Fibroblast of lung (primary cell): Measurements from ENCODE around the gene CT45A3. TPM values are rescaled to one million over a fixed set of nuclear protein-coding genes. Genes with fewer than 3 reads are reported as not detected.
"Not testable (repeated sequence)": the region's sequence is repeated elsewhere in the genome, so short reads cannot be mapped to it uniquely, and the experiment has no call there.

ENCODE experiments used
- DNase-seq, 2 donors: peaks; one replicate each; pipeline versions ENCODE4 v3.0.0 to v3.0.0-alpha.2; 2010; ENCODE audit warnings: low read depth in 2 of 2
- H2AFZ ChIP-seq: 2 replicates; pipeline ENCODE4 v1.5.1; 2012; ENCODE audit warnings: low read length, control low read depth, inconsistent platforms
- H3K27ac ChIP-seq: 2 replicates; pipeline ENCODE4 v1.5.1; 2011; ENCODE audit warnings: low read length, control low read depth; ENCODE audit not compliant: insufficient read depth
- H3K27me3 ChIP-seq: 2 replicates; pipeline ENCODE4 v1.5.1; 2011; ENCODE audit warnings: mild to moderate bottlenecking, low read length; ENCODE audit not compliant: control insufficient read depth, insufficient read depth
- H3K36me3 ChIP-seq: 2 replicates; pipeline ENCODE4 v1.5.1; 2011; ENCODE audit warnings: low read length; ENCODE audit not compliant: control insufficient read depth, insufficient read depth
- H3K4me1 ChIP-seq: 2 replicates; pipeline ENCODE4 v1.5.1; 2011; ENCODE audit warnings: low read length; ENCODE audit not compliant: control insufficient read depth, insufficient read depth; ENCODE audit errors: extremely low read depth
- H3K4me2 ChIP-seq: 2 replicates; pipeline ENCODE4 v1.5.1; 2011; ENCODE audit warnings: low read length, control low read depth; ENCODE audit not compliant: insufficient read depth; ENCODE audit errors: extremely low read depth
- H3K4me3 ChIP-seq, 4 experiments: fragments of 200-600 bp in 1 of 4; sonication (generic) in 1 of 4; replicated peaks in 1 of 4; 2 replicates each; pipeline ENCODE4 v1.5.1; 2011 to 2016; ENCODE audit warnings: low read length in 4 of 4, low read depth in 3 of 4, mild to moderate bottlenecking in 3 of 4, control low read depth in 2 of 4, inconsistent platforms in 1 of 4, mixed read lengths in 1 of 4; ENCODE audit not compliant: insufficient read depth in 1 of 4; ENCODE audit errors: control extremely low read depth in 1 of 4
- H3K79me2 ChIP-seq: 2 replicates; pipeline ENCODE4 v1.5.1; 2012; ENCODE audit warnings: mild to moderate bottlenecking, low read length, inconsistent platforms; ENCODE audit not compliant: control insufficient read depth, insufficient read depth
- H3K9ac ChIP-seq: 2 replicates; pipeline ENCODE4 v1.5.1; 2011; ENCODE audit warnings: mild to moderate bottlenecking, low read length, control low read depth; ENCODE audit not compliant: insufficient read depth
- H3K9me3 ChIP-seq: 2 replicates; pipeline ENCODE4 v1.5.1; 2012; ENCODE audit warnings: low read depth, low read length; ENCODE audit not compliant: control insufficient read depth, insufficient read depth
- H4K20me1 ChIP-seq: 2 replicates; pipeline ENCODE4 v1.5.1; 2011; ENCODE audit warnings: low read length; ENCODE audit not compliant: control insufficient read depth, insufficient read depth; ENCODE audit errors: extremely low read depth
- EZH2 ChIP-seq: IDR thresholded peaks from 2 replicates; pipeline ENCODE4 v1.5.1; 2012; ENCODE audit warnings: low read length, control low read depth, mild to moderate bottlenecking; ENCODE audit errors: missing control alignments
- polyA plus RNA-seq, 2 donors: library from polyadenylated mRNA; depleted of rRNA in 1 of 2; stranded (reverse) in 1 of 2; unstranded in 1 of 2; fragments of >200 nt; gene quantifications; 2 replicates each; pipeline ENCODE4 v1.2.1, GENCODE V29; 2011 to 2012; ENCODE audit warnings: missing spikeins in 1 of 2
- total RNA-seq: library from RNA; depleted of rRNA; stranded (reverse); fragments of >200 nt; gene quantifications from 2 replicates; pipeline ENCODE4 v1.2.1, GENCODE V29; 2014
- TF ChIP-seq, protein P1 (sequence below), 2 donors: IDR thresholded peaks in 1 of 2; conservative IDR thresholded peaks in 1 of 2; 1 replicate in 1 of 2; 2 replicates in 1 of 2; pipeline ENCODE4 v1.5.1; 2011 to 2012; ENCODE audit warnings: low read length in 2 of 2, control low read depth in 1 of 2, inconsistent platforms in 1 of 2, low read depth in 1 of 2, mild to moderate bottlenecking in 1 of 2

Gene CT45A3
- total and polyA plus RNA-seq, 2 donors (not counting 1 experiment from before 2014, with no cell fraction given): not detected

DNA sequence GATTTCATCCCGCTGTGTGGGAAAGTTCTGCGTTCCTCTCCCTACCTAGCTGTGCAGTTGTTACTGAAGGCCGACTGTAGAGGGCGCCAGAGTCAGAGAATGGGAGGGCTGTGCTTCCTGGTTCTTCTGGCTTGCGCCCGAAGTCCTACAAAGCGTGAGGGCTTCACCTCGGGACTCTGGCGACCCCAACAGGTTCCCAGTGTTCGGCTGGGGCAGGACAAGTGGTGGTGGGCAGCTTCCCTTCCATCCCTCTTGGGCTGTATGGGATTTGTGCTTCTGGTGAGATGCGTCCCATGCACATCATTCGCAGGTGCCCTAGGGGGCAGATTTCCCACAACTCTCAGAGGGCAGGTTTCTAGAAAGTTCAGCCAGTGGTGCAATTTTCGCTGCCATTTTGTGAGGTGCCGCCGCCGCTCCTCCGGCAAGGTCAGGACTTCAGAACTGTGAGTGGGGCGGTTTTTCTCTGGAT is 27.3 kb downstream of the CT45A3 start:
- Histone ChIP-seq H3K4me3 (no peak overlapping the region), H3K4me2 (no peak overlapping the region), H3K27ac (no peak overlapping the region), H3K36me3 (no peaks in the 10 kb centered on the region), H3K4me1 (no peaks in the 10 kb centered on the region), H2AFZ (no peak overlapping the region), H3K9ac (no peak overlapping the region), H4K20me1 (no peaks in the 10 kb centered on the region), H3K27me3 (no peaks in the 10 kb centered on the region), H3K79me2 (no peaks in the 10 kb centered on the region), H3K9me3 (no peaks in the 10 kb centered on the region)
- TF ChIP-seq, protein P1, sequence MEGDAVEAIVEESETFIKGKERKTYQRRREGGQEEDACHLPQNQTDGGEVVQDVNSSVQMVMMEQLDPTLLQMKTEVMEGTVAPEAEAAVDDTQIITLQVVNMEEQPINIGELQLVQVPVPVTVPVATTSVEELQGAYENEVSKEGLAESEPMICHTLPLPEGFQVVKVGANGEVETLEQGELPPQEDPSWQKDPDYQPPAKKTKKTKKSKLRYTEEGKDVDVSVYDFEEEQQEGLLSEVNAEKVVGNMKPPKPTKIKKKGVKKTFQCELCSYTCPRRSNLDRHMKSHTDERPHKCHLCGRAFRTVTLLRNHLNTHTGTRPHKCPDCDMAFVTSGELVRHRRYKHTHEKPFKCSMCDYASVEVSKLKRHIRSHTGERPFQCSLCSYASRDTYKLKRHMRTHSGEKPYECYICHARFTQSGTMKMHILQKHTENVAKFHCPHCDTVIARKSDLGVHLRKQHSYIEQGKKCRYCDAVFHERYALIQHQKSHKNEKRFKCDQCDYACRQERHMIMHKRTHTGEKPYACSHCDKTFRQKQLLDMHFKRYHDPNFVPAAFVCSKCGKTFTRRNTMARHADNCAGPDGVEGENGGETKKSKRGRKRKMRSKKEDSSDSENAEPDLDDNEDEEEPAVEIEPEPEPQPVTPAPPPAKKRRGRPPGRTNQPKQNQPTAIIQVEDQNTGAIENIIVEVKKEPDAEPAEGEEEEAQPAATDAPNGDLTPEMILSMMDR (conservative IDR thresholded peaks at IDR 0.05 in 1 of 2, IDR thresholded peaks at IDR 0.05 in 1 of 2; ENCODE audit: low read depth in 1 of 2, low read length in 2 of 2): peak; percentile 30 to 39
- no peak for TF ChIP-seq EZH2
- no peak for DNase-seq

DNA sequence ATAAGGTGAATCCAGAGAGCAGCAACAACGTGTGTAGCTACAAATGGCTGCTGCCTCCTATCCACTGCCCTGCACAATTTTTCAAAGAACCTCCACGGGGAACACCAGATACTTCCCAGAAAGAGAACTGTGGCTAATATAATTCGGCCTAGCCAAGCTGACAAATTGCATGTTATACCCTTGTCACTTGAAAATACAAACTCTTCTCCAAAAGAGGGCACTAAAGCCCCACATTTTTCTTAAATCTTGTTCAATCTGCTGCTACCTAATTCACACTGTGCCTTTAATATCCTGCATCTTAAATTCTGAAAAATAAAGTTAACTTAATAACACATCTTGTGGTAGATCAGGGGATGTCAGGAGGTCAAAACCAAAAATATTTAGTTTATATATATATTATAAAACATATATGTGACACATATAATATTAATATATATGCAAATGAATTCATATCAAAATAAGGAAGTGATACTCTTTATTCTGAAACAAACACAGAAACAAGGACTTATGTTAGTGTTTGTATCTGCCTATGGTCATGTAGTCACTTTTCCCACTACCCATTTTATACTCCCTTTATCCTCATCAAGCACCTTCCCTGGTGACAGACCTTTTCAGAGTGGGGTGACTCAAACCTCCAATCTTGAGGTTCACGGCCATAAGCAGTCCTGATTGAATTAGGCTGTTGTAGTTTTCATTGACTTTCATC is 30.5 kb downstream of the CT45A3 start:
- Histone ChIP-seq H3K36me3 (no peaks in the 10 kb centered on the region), H3K4me3 (no peak overlapping the region), H3K4me1 (no peaks in the 10 kb centered on the region), H3K27ac (no peak overlapping the region), H3K4me2 (no peak overlapping the region), H3K27me3 (no peaks in the 10 kb centered on the region), H3K9ac (no peak overlapping the region), H3K79me2 (no peaks in the 10 kb centered on the region), H4K20me1 (no peaks in the 10 kb centered on the region), H2AFZ (no peak overlapping the region), H3K9me3 (no peaks in the 10 kb centered on the region)
- peak in 1 of 2 donors; percentile 1 for DNase-seq
- no peak for TF ChIP-seq EZH2
- TF ChIP-seq, protein P1 (conservative IDR thresholded peaks at IDR 0.05 in 1 of 2, IDR thresholded peaks at IDR 0.05 in 1 of 2; ENCODE audit: low read depth in 1 of 2, low read length in 2 of 2): no peak

DNA sequence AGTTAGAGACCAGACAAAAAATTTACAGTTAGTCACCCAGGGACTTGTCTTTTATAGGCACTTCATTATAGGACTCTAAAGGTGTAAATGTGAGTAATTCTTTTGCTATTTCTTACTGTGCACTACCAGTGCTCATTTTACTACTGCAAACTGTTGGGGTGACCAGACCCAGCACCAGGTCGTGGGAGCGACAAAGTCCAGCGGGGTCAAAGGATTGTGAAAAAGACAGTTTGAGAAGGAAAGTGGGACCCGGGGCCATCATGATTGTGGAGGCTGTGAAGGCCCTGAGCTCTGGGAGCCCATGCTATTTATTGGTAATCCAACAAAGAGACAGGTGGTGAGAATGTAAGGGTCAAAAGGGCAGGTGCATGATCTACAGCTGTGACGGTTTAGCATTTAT is 33.3 kb downstream of the CT45A3 start:
- not testable (repeated sequence) for DNase-seq, H3K79me2 ChIP-seq, H2AFZ ChIP-seq, H3K9ac ChIP-seq, H3K4me3 ChIP-seq, H4K20me1 ChIP-seq, H3K27me3 ChIP-seq, H3K9me3 ChIP-seq, H3K4me1 ChIP-seq, H3K27ac ChIP-seq, H3K36me3 ChIP-seq, H3K4me2 ChIP-seq
